IMR-90 (cell line): ENCODE measurements around the gene MGST2. TPM values are rescaled to one million over a fixed set of nuclear protein-coding genes. Genes with fewer than 3 reads are reported as not detected.
"Not testable (repeated sequence)": the region's sequence is repeated elsewhere in the genome, so short reads cannot be mapped to it uniquely, and the experiment has no call there.

Experiments
- ATAC-seq: fragments of 200-7000 bp; cut with Tn5 transposase; 2 replicates; pipeline ENCODE4 v1.9.1; 2020; ENCODE audit warnings: low read depth, mild to moderate bottlenecking, moderate library complexity
- BruUV-seq: library from RNA; stranded (reverse); fragments of 400-500 nt; replicated peaks from 2 replicates; lab custom pipeline; 2021; lab: Mats Ljungman, UMichigan
- CTCF ChIA-PET: fragments of 300-600 bp; formaldehyde crosslinking; extraction: SDS; loops from one replicate; lab custom pipeline; 2021; ENCODE audit warnings: antibody characterized with exemption; lab: Yijun Ruan, JAX
- POLR2A ChIA-PET: fragments of 300-600 bp; sonication (Branson Sonifier 250); formaldehyde crosslinking; loops from one replicate; lab custom pipeline; 2022; ENCODE audit warnings: antibody characterized with exemption; ENCODE audit not compliant: unreplicated experiment; lab: Charles Lee
- DNase-seq: peaks from one replicate; pipeline ENCODE4 v3.0.0; 2013
- H2AFZ ChIP-seq: replicated peaks from 2 replicates; pipeline ENCODE3; 2013; ENCODE audit warnings: low read length, mild to moderate bottlenecking; ENCODE audit not compliant: poor library complexity
- H2AK5ac ChIP-seq: 2 replicates; pipeline ENCODE4 v1.6.1; 2013; ENCODE audit warnings: low read depth, low read length, inconsistent platforms
- H2AK9ac ChIP-seq: replicated peaks from 2 replicates; pipeline ENCODE3; 2013; ENCODE audit warnings: mild to moderate bottlenecking, low read depth, low read length, moderate library complexity; ENCODE audit not compliant: poor library complexity
- H2BK120ac ChIP-seq: 2 replicates; pipeline ENCODE4 v1.6.1; 2013; ENCODE audit warnings: low read depth, low read length, inconsistent platforms
- H2BK15ac ChIP-seq: 3 replicates; pipeline ENCODE4 v1.6.1; 2013; ENCODE audit warnings: low read depth, low read length, inconsistent platforms
- H2BK20ac ChIP-seq: 2 replicates; pipeline ENCODE4 v1.6.1; 2013; ENCODE audit warnings: low read depth, mild to moderate bottlenecking, inconsistent platforms, low read length, moderate library complexity
- H2BK5ac ChIP-seq: 2 replicates; pipeline ENCODE4 v1.6.1; 2013; ENCODE audit warnings: mild to moderate bottlenecking, low read depth, low read length, inconsistent platforms; ENCODE audit not compliant: poor library complexity, severe bottlenecking
- H3K14ac ChIP-seq: replicated peaks from 2 replicates; pipeline ENCODE4 v1.6.1; 2013; ENCODE audit warnings: low read depth, low read length, inconsistent platforms
- H3K18ac ChIP-seq: 2 replicates; pipeline ENCODE4 v1.6.1; 2013; ENCODE audit warnings: low read depth, low read length, control low read depth
- H3K23ac ChIP-seq: 2 replicates; pipeline ENCODE4 v1.6.1; 2013; ENCODE audit warnings: low read depth, low read length, inconsistent platforms
- H3K27ac ChIP-seq: 2 replicates; pipeline ENCODE4 v1.5.1; 2013; ENCODE audit warnings: mild to moderate bottlenecking, control low read depth, low read length; ENCODE audit not compliant: insufficient read depth
- H3K27me3 ChIP-seq: 2 replicates; pipeline ENCODE4 v1.6.1; 2013; ENCODE audit warnings: low read length; ENCODE audit not compliant: control insufficient read depth, insufficient read depth
- H3K36me3 ChIP-seq: 2 replicates; pipeline ENCODE4 v1.6.1; 2013; ENCODE audit warnings: low read length, mixed read lengths; ENCODE audit not compliant: control insufficient read depth, insufficient read depth
- H3K4ac ChIP-seq: 2 replicates; pipeline ENCODE4 v1.6.1; 2013; ENCODE audit warnings: low read depth, low read length, inconsistent platforms
- H3K4me1 ChIP-seq: 2 replicates; pipeline ENCODE4 v1.6.1; 2013; ENCODE audit warnings: low read length, mixed read lengths; ENCODE audit not compliant: control insufficient read depth, insufficient read depth
- H3K4me2 ChIP-seq: 2 replicates; pipeline ENCODE4 v1.6.1; 2013; ENCODE audit warnings: low read depth, mild to moderate bottlenecking, control low read depth, low read length, moderate library complexity
- H3K4me3 ChIP-seq: 2 replicates; pipeline ENCODE4 v1.5.1; 2013; ENCODE audit warnings: low read depth, mild to moderate bottlenecking, control low read depth, low read length, moderate library complexity; ENCODE audit not compliant: insufficient read depth
- H3K56ac ChIP-seq: 2 replicates; pipeline ENCODE4 v1.6.1; 2013; ENCODE audit warnings: low read length, inconsistent platforms; ENCODE audit not compliant: insufficient read depth; ENCODE audit errors: extremely low read depth
- H3K79me1 ChIP-seq, 2 experiments: 2 replicates each; pipeline ENCODE4 v1.6.1; 2013; ENCODE audit warnings: low read length in 2 of 2, inconsistent platforms in 1 of 2, low read depth in 1 of 2
- H3K9ac ChIP-seq: 2 replicates; pipeline ENCODE4 v1.6.1; 2013; ENCODE audit warnings: low read depth, low read length, control low read depth
- H3K9me1 ChIP-seq: 2 replicates; pipeline ENCODE4 v1.6.1; 2013; ENCODE audit warnings: low read length, inconsistent platforms; ENCODE audit not compliant: insufficient read depth
- H3K9me3 ChIP-seq: 2 replicates; pipeline ENCODE4 v1.6.1; 2013; ENCODE audit warnings: low read length; ENCODE audit not compliant: control insufficient read depth, insufficient read depth
- H4K20me1 ChIP-seq: 2 replicates; pipeline ENCODE4 v1.6.1; 2013; ENCODE audit warnings: low read length, inconsistent platforms; ENCODE audit not compliant: insufficient read depth
- H4K5ac ChIP-seq: 2 replicates; pipeline ENCODE4 v1.6.1; 2013; ENCODE audit warnings: mild to moderate bottlenecking, low read depth, low read length, control low read depth
- H4K8ac ChIP-seq, 2 experiments: 2 replicates each; pipeline ENCODE4 v1.6.1; 2013; ENCODE audit warnings: low read depth in 2 of 2, low read length in 2 of 2, control low read depth in 1 of 2, inconsistent platforms in 1 of 2
- H4K91ac ChIP-seq: 2 replicates; pipeline ENCODE4 v1.6.1; 2013; ENCODE audit warnings: low read depth, low read length, inconsistent platforms; ENCODE audit not compliant: insufficient read depth
- WGBS, 2 experiments: methylation state at CpG; one replicate each; pipeline versions ENCODE4 v1.1.5 to v1.1.7; 2013; ENCODE audit warnings: missing lambda C conversion rate in 2 of 2; ENCODE audit not compliant: insufficient read length in 1 of 2; ENCODE audit errors: extremely low coverage in 2 of 2; 5-methylcytosine and 5-hydroxymethylcytosine counted together
- dilution Hi-C: fragments of 300-500 bp; cut with HindIII; formaldehyde crosslinking; loops from one replicate; pipeline ENCODE4 v1.14.3; 2018; ENCODE audit warnings: low sequenced_read_pairs; ENCODE audit not compliant: unreplicated experiment
- in situ Hi-C: fragments of 300-500 bp; cut with MboI; formaldehyde crosslinking; loops from 3 replicates; pipeline ENCODE4 v1.14.3; 2019; ENCODE audit warnings: low sequenced_read_pairs, inconsistent platforms, mixed read lengths
- intact Hi-C: fragments of 100-400 bp; cut with micrococcal nuclease; formaldehyde crosslinking; loops from 2 replicates; pipeline ENCODE4 v1.10.0; 2022
- polyA plus RNA-seq, 3 experiments: library from polyadenylated mRNA; depleted of rRNA; stranded (reverse); fragments of >200 nt; gene quantifications; 2 replicates each; pipeline ENCODE4 v1.2.3, GENCODE V29; 2012; ENCODE audit warnings: low replicate concordance in 1 of 3
- total RNA-seq: library from RNA; depleted of rRNA; stranded (reverse); fragments of >200 nt; gene quantifications from 2 replicates; pipeline ENCODE4 v1.2.3, GENCODE V29; 2012

The MGST2 gene
- total and polyA plus RNA-seq, 2 of the 4 experiments (the other 2 are of a cell fraction), result 4.8 to 10.5 TPM

DNA sequence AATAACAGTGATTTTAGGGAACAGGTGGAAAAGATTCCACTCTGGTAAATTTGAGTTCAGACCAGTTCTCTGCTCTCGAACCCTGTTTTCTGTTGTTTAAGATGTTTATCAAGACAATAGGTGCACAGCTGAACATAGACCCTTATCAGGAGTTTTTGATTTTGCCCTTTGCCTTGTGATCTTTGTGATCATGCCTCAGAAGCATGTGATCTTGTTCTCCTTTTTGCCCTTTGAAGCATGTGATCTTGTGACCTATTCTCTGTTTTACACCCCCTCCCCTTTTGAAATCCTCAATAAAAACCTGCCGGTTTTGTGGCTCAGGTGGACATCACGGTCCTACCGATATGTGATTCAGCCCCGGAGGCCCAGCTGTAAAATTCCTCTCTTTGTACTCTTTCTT is 32.9 kb upstream of the MGST2 start:
- H4K8ac ChIP-seq, POLR2A ChIA-PET, H3K56ac ChIP-seq, H2BK5ac ChIP-seq, dilution Hi-C loops, H3K14ac ChIP-seq, H2BK120ac ChIP-seq, H3K4ac ChIP-seq, H2BK15ac ChIP-seq, H3K4me3 ChIP-seq, H3K18ac ChIP-seq, ATAC-seq, H3K9me1 ChIP-seq, H3K9ac ChIP-seq, H2BK20ac ChIP-seq, H2AK5ac ChIP-seq, H2AK9ac ChIP-seq, H3K9me3 ChIP-seq, H2AFZ ChIP-seq, H3K27ac ChIP-seq, H4K20me1 ChIP-seq, H3K4me2 ChIP-seq, H3K36me3 ChIP-seq, H3K4me1 ChIP-seq, in situ Hi-C loops, H4K91ac ChIP-seq, H3K23ac ChIP-seq, BruUV-seq, intact Hi-C loops, CTCF ChIA-PET, H3K79me1 ChIP-seq, DNase-seq, H4K5ac ChIP-seq: not testable (repeated sequence)
- no CpG with 5 or more reads among the region's 5 CpGs for WGBS, 2 experiments
- peaks cover 40% of the 10 kb centered on the region for H3K27me3 ChIP-seq
